Memory B cell (primary cell): ENCODE measurements around the gene PCDHGA11.
"Not testable (repeated sequence)": the region's sequence is repeated elsewhere in the genome, so short reads cannot be mapped to it uniquely, and the experiment has no call there.

Experiments used
- ATAC-seq: fragments of 150-1000 bp; cut with Tn5 transposase; 2 replicates; pipeline ENCODE4 v1.10.0; 2021; ENCODE audit warnings: low read depth, mild to moderate bottlenecking, moderate library complexity
- DNase-seq, 2 donors: peaks; one replicate each; pipeline ENCODE4 v3.0.0; 2022; ENCODE audit warnings: low spot score in 2 of 2
- H3K27ac Mint-ChIP-seq: one replicate; pipeline ENCODE4 v1.8.0; 2022; ENCODE audit warnings: mild to moderate bottlenecking, moderate library complexity, mixed read lengths
- H3K27me3 Mint-ChIP-seq: one replicate; pipeline ENCODE4 v1.8.0; 2022; ENCODE audit warnings: mixed read lengths
- H3K36me3 Mint-ChIP-seq: one replicate; pipeline ENCODE4 v1.8.0; 2022; ENCODE audit warnings: mild to moderate bottlenecking, mixed read lengths
- H3K4me1 Mint-ChIP-seq: one replicate; pipeline ENCODE4 v1.8.0; 2022; ENCODE audit warnings: mixed read lengths
- H3K4me3 Mint-ChIP-seq: one replicate; pipeline ENCODE4 v1.8.0; 2022; ENCODE audit warnings: mild to moderate bottlenecking, moderate library complexity, mixed read lengths
- H3K9me3 Mint-ChIP-seq: one replicate; pipeline ENCODE4 v1.8.0; 2022; ENCODE audit warnings: mixed read lengths

PCDHGA11 gene

GRCh38 chr5:141432726-141433125 lies 11.9 kb downstream of the PCDHGA11 start:
- not testable (repeated sequence) for ATAC-seq, H3K36me3 Mint-ChIP-seq, H3K9me3 Mint-ChIP-seq, H3K4me3 Mint-ChIP-seq, DNase-seq, H3K4me1 Mint-ChIP-seq
- H3K27me3 Mint-ChIP-seq, result peaks cover 10% of the 10 kb centered on the region
- H3K27ac Mint-ChIP-seq, result peak overlapping the region; percentile 18

DNA sequence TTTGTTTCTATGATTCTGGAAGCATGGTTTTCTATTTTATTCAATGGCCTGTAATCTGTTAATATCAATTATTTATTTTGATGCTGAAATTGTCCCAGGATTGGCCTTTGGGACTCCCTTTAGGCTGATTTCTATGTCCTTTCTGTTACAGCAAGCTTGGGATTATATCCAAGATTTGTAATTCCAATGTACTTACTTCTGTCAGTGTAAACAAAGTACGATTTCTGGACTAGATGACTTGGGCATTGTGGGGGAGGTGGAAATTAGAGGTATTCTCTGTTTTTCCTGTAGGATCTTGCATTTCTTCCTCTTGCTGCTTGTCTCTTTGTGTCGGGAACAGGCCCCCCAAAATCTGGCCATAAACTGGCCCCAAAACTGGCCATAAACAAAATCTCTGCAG lies 13.2 kb downstream of the PCDHGA11 start:
- H3K27ac Mint-ChIP-seq, result no peak overlapping the region
- ATAC-seq (no peak), DNase-seq (no peak)
- H3K27me3 Mint-ChIP-seq, result peaks cover 8% of the 10 kb centered on the region
- H3K4me1 Mint-ChIP-seq, result peaks cover 6% of the 10 kb centered on the region
- peaks cover 10% of the 10 kb centered on the region for H3K9me3 Mint-ChIP-seq
- no peak overlapping the region for H3K4me3 Mint-ChIP-seq
- peaks cover 5% of the 10 kb centered on the region for H3K36me3 Mint-ChIP-seq

GRCh38 chr5:141437221-141437620 lies 16.4 kb downstream of the PCDHGA11 start:
- Mint-ChIP-seq H3K9me3 (peaks cover 6% of the 10 kb centered on the region), H3K27me3 (no peaks in the 10 kb centered on the region), H3K27ac (no peak overlapping the region), H3K4me1 (no peaks in the 10 kb centered on the region), H3K4me3 (no peak overlapping the region), H3K36me3 (peaks cover 7% of the 10 kb centered on the region)
- DNase-seq, result no peak
- no peak for ATAC-seq

- H3K4me3 Mint-ChIP-seq, result no peak overlapping the region
- no peak overlapping the region for H3K27ac Mint-ChIP-seq
- H3K27me3 Mint-ChIP-seq, result peaks cover under 1% of the 10 kb centered on the region
- ATAC-seq (no peak), DNase-seq (no peak)
- peaks cover 5% of the 10 kb centered on the region for H3K9me3 Mint-ChIP-seq
- H3K4me1 Mint-ChIP-seq, result no peaks in the 10 kb centered on the region
- peaks cover 2% of the 10 kb centered on the region for H3K36me3 Mint-ChIP-seq
Observed at GRCh38 chr5:141439411-141440141, 18.7 kb downstream of the PCDHGA11 start.

- H3K4me1 Mint-ChIP-seq, result no peaks in the 10 kb centered on the region
- H3K27me3 Mint-ChIP-seq, result peaks cover 2% of the 10 kb centered on the region
- ATAC-seq (no peak), DNase-seq (no peak)
- H3K36me3 Mint-ChIP-seq, result peaks cover 2% of the 10 kb centered on the region
- peaks cover 5% of the 10 kb centered on the region for H3K9me3 Mint-ChIP-seq
- H3K4me3 Mint-ChIP-seq, result no peak overlapping the region
- no peak overlapping the region for H3K27ac Mint-ChIP-seq
Observed at GRCh38 chr5:141440341-141440740, 19.5 kb downstream of the PCDHGA11 start.

GRCh38 chr5:141441571-141442170 lies 20.8 kb downstream of the PCDHGA11 start:
- Mint-ChIP-seq H3K27me3 (peaks cover 2% of the 10 kb centered on the region), H3K4me1 (no peaks in the 10 kb centered on the region), H3K4me3 (no peak overlapping the region), H3K9me3 (peaks cover 5% of the 10 kb centered on the region), H3K36me3 (peaks cover 2% of the 10 kb centered on the region), H3K27ac (no peak overlapping the region)
- no peak for ATAC-seq
- no peak for DNase-seq

DNA sequence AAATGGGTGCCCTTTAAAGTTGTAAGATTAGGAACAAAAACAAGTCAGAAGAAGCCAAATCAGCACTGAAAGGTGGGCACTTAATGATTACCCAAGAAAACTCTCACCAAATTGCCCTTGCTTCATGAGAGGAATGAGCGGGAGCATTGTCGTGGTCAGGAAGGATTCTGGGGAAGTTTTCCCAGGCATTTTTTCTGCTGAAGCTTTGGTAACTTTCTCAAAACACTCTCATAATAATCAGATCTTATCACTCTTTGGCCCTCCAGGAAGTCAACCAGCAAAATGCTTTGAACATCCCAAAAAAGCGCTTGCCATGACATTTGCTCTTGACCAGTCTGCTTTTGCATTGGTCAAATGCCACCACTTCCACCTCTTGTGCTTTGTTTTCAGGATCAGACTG lies 44.5 kb downstream of the PCDHGA11 start:
- DNase-seq (no peak), ATAC-seq (no peak)
- Mint-ChIP-seq H3K27ac (no peak overlapping the region), H3K4me3 (no peak overlapping the region), H3K9me3 (peaks cover 3% of the 10 kb centered on the region), H3K36me3 (peaks cover 2% of the 10 kb centered on the region), H3K4me1 (no peaks in the 10 kb centered on the region), H3K27me3 (peaks cover 3% of the 10 kb centered on the region)
